ENCODE measurements around the gene GCNT3.
A peak's percentile ranks its signal among the peaks of the same experiment; 100 is the strongest.
"Not testable (repeated sequence)": the region's sequence is repeated elsewhere in the genome, so short reads cannot be mapped to it uniquely, and the experiment has no call there.

The GCNT3 gene

GRCh38 chr15:59642351-59642750 lies 30.8 kb downstream of the GCNT3 start:
- in situ Hi-C loops (cut with HindIII; ENCODE audit: low pct_unique_long_range_greater_than_20kb, low sequenced_read_pairs) = no loop called here
- no peak for DNase-seq (ENCODE audit: low read depth in 1 of 2, low spot score in 1 of 2)
- TF ChIP-seq JUND (IDR thresholded peaks at IDR 0.05; ENCODE audit: low read depth) = no peak

GRCh38 chr15:59644756-59645155 lies 33.2 kb downstream of the GCNT3 start:
- in situ Hi-C loops (cut with HindIII; ENCODE audit: low pct_unique_long_range_greater_than_20kb, low sequenced_read_pairs) = no loop called here
- DNase-seq (ENCODE audit: low read depth in 1 of 2, low spot score in 1 of 2) = no peak
- TF ChIP-seq JUND (IDR thresholded peaks at IDR 0.05; ENCODE audit: low read depth) = no peak

GRCh38 chr15:59645812-59646211 lies 34.2 kb downstream of the GCNT3 start:
- DNase-seq (ENCODE audit: low read depth in 1 of 2, low spot score in 1 of 2); in situ Hi-C loops (cut with HindIII; ENCODE audit: low pct_unique_long_range_greater_than_20kb, low sequenced_read_pairs): not testable (repeated sequence)

- DNase-seq (ENCODE audit: low read depth in 1 of 2, low spot score in 1 of 2) = no peak
- in situ Hi-C loops (cut with HindIII; ENCODE audit: low pct_unique_long_range_greater_than_20kb, low sequenced_read_pairs) = no loop called here
- no peak for TF ChIP-seq JUND (IDR thresholded peaks at IDR 0.05; ENCODE audit: low read depth)
Observed at GRCh38 chr15:59646277-59646676, 34.7 kb downstream of the GCNT3 start.

GRCh38 chr15:59647085-59647484 lies 35.5 kb downstream of the GCNT3 start:
- DNase-seq (ENCODE audit: low read depth in 1 of 2, low spot score in 1 of 2) = no peak
- in situ Hi-C loops (cut with HindIII; ENCODE audit: low pct_unique_long_range_greater_than_20kb, low sequenced_read_pairs) = no loop called here
- no peak for TF ChIP-seq JUND (IDR thresholded peaks at IDR 0.05; ENCODE audit: low read depth)

GRCh38 chr15:59649603-59650002 lies 38.0 kb downstream of the GCNT3 start:
- peak in 1 of 2 experiments; percentile 6 for DNase-seq (ENCODE audit: low read depth in 1 of 2, low spot score in 1 of 2)
- in situ Hi-C loops (cut with HindIII; ENCODE audit: low pct_unique_long_range_greater_than_20kb, low sequenced_read_pairs) = no loop called here
- TF ChIP-seq JUND (IDR thresholded peaks at IDR 0.05; ENCODE audit: low read depth) = no peak; the same call in 1 of the 2 replicates

GRCh38 chr15:59654046-59654445 lies 42.5 kb downstream of the GCNT3 start:
- DNase-seq (ENCODE audit: low read depth in 1 of 2, low spot score in 1 of 2) = no peak
- in situ Hi-C loops (cut with HindIII; ENCODE audit: low pct_unique_long_range_greater_than_20kb, low sequenced_read_pairs) = no loop called here
- TF ChIP-seq JUND (IDR thresholded peaks at IDR 0.05; ENCODE audit: low read depth) = no peak

GRCh38 chr15:59656897-59657634 lies 45.5 kb downstream of the GCNT3 start, which contains the start of gene GTF2A2:
GTF2A2 (minus strand) TSS chr15:59657515; CDS start chr15:59652277, 5,238 bp downstream.
- in situ Hi-C loops (cut with HindIII; ENCODE audit: low pct_unique_long_range_greater_than_20kb, low sequenced_read_pairs) = no loop called here
- DNase-seq (ENCODE audit: low read depth in 1 of 2, low spot score in 1 of 2) = peak; percentile 90 to 96
- TF ChIP-seq JUND (IDR thresholded peaks at IDR 0.05; ENCODE audit: low read depth) = no peak

GRCh38 chr15:59657635-59658125 lies 46.1 kb downstream of the GCNT3 start:
- in situ Hi-C loops (cut with HindIII; ENCODE audit: low pct_unique_long_range_greater_than_20kb, low sequenced_read_pairs) = no loop called here
- TF ChIP-seq JUND (IDR thresholded peaks at IDR 0.05; ENCODE audit: low read depth) = no peak
- DNase-seq (ENCODE audit: low read depth in 1 of 2, low spot score in 1 of 2) = no peak

GRCh38 chr15:59659366-59659765 lies 47.8 kb downstream of the GCNT3 start:
- in situ Hi-C loops (cut with HindIII; ENCODE audit: low pct_unique_long_range_greater_than_20kb, low sequenced_read_pairs) = no loop called here
- TF ChIP-seq JUND (IDR thresholded peaks at IDR 0.05; ENCODE audit: low read depth) = no peak
- DNase-seq (ENCODE audit: low read depth in 1 of 2, low spot score in 1 of 2) = no peak

- no peak for DNase-seq (ENCODE audit: low read depth in 1 of 2, low spot score in 1 of 2)
- no peak for TF ChIP-seq JUND (IDR thresholded peaks at IDR 0.05; ENCODE audit: low read depth)
- in situ Hi-C loops (cut with HindIII; ENCODE audit: low pct_unique_long_range_greater_than_20kb, low sequenced_read_pairs) = no loop called here
Observed at GRCh38 chr15:59662260-59662659, 50.7 kb downstream of the GCNT3 start.

- DNase-seq (ENCODE audit: low read depth in 1 of 2, low spot score in 1 of 2) = no peak
- in situ Hi-C loops (cut with HindIII; ENCODE audit: low pct_unique_long_range_greater_than_20kb, low sequenced_read_pairs) = no loop called here
- no peak for TF ChIP-seq JUND (IDR thresholded peaks at IDR 0.05; ENCODE audit: low read depth)
Observed at GRCh38 chr15:59668556-59668955, 57.0 kb downstream of the GCNT3 start.

All from T47D (cell line).